HCT116 (cell line): ENCODE results near the gene POLR1B. TPM values are rescaled to one million over a fixed set of nuclear protein-coding genes. Genes with fewer than 3 reads are reported as not detected.

Experiments used
- ATAC-seq: fragments of 200-7000 bp; cut with Tn5 transposase; 2 replicates; pipeline ENCODE4 v1.9.1; 2020; ENCODE audit warnings: mild to moderate bottlenecking, moderate library complexity
- BruUV-seq: library from RNA; stranded (reverse); fragments of 400-500 nt; replicated peaks from 2 replicates; lab custom pipeline; 2021; lab: Mats Ljungman, UMichigan
- CTCF ChIA-PET: fragments of 300-600 bp; sonication (Branson Sonifier 250); formaldehyde crosslinking; loops from one replicate; lab custom pipeline; 2021; ENCODE audit warnings: antibody characterized with exemption; lab: Charles Lee
- POLR2A ChIA-PET: fragments of 300-600, 350-600 bp; sonication (Branson Sonifier 250); formaldehyde crosslinking; loops from one replicate; lab custom pipeline; 2021; ENCODE audit warnings: antibody characterized with exemption; lab: Charles Lee
- RAD21 ChIA-PET, 2 experiments: fragments of 300-600 bp; sonication (Branson Sonifier 250); formaldehyde crosslinking; loops; one replicate each; lab custom pipeline; 2023; ENCODE audit warnings: low total read pairs in 2 of 2; ENCODE audit not compliant: uncharacterized antibody in 2 of 2, unreplicated experiment in 2 of 2, low non-redundant PET in 1 of 2; lab: Charles Lee
- DNase-seq: peaks from one replicate; pipeline ENCODE4 v3.0.0-alpha.2; 2010; ENCODE audit warnings: low read depth, low spot score
- H2AFZ ChIP-seq: fragments of 200-600 bp; shearing (Covaris generic), sonication (generic); 2 replicates; pipeline ENCODE4 v1.6.1; 2017; ENCODE audit warnings: low read depth, mixed run types, mixed read lengths, antibody characterized with exemption, low read length; ENCODE audit not compliant: poor library complexity, severe bottlenecking
- H3K27ac ChIP-seq: 2 replicates; pipeline ENCODE4 v1.5.1; 2012; ENCODE audit warnings: low read depth, low read length
- H3K27me3 ChIP-seq: fragments of 200-600 bp; sonication (generic); 2 replicates; pipeline ENCODE4 v1.6.1; 2016; ENCODE audit warnings: mixed run types, low read length, mixed read lengths; ENCODE audit not compliant: insufficient read depth
- H3K36me3 ChIP-seq, 2 experiments: fragments of 200-500 bp in 1 of 2; fragments of 200-600 bp in 1 of 2; sonication (Bioruptor generic) in 1 of 2; sonication (generic) in 1 of 2; 2 replicates each; pipeline versions ENCODE4 v1.5.1 to v1.6.1; 2014 to 2016; ENCODE audit warnings: low read length in 2 of 2, inconsistent platforms in 1 of 2, mixed read lengths in 1 of 2, mixed run types in 1 of 2; ENCODE audit not compliant: insufficient read depth in 2 of 2, control insufficient read depth in 1 of 2
- H3K4me1 ChIP-seq, 2 experiments: fragments of 200-600 bp in 1 of 2; sonication (generic) in 1 of 2; 2 replicates each; pipeline versions ENCODE4 v1.5.1 to v1.6.1; 2012 to 2017; ENCODE audit warnings: low read length in 2 of 2, inconsistent platforms in 1 of 2, mild to moderate bottlenecking in 1 of 2, mixed read lengths in 1 of 2, mixed run types in 1 of 2, moderate library complexity in 1 of 2; ENCODE audit not compliant: insufficient read depth in 2 of 2, control insufficient read depth in 1 of 2
- H3K4me2 ChIP-seq: fragments of 200-600 bp; sonication (generic); 2 replicates; pipeline ENCODE4 v1.6.1; 2017; ENCODE audit warnings: mixed run types, low read length, mixed read lengths
- H3K4me3 ChIP-seq, 2 experiments: fragments of 200-600 bp in 1 of 2; sonication (generic) in 1 of 2; replicated peaks in 1 of 2; 2 replicates each; pipeline ENCODE4 v1.5.1; 2011 to 2016; ENCODE audit warnings: low read length in 2 of 2, control low read depth in 1 of 2, low read depth in 1 of 2, mild to moderate bottlenecking in 1 of 2, mixed read lengths in 1 of 2, mixed run types in 1 of 2
- H3K79me2 ChIP-seq: fragments of 200-600 bp; sonication (generic); 2 replicates; pipeline ENCODE4 v1.6.1; 2017; ENCODE audit warnings: mild to moderate bottlenecking, mixed run types, low read length, moderate library complexity, mixed read lengths; ENCODE audit not compliant: insufficient read depth
- H3K9ac ChIP-seq: fragments of 200-600 bp; sonication (generic); 2 replicates; pipeline ENCODE4 v1.6.1; 2016; ENCODE audit warnings: low read length, mixed read lengths
- H3K9me2 ChIP-seq: fragments of 200-600 bp; sonication (generic), shearing (Covaris generic); 2 replicates; pipeline ENCODE4 v1.6.1; 2017; ENCODE audit warnings: mixed run types, mild to moderate bottlenecking, moderate library complexity; ENCODE audit not compliant: insufficient read depth
- H3K9me3 ChIP-seq, 2 experiments: fragments of 200-500 bp in 1 of 2; fragments of 200-600 bp in 1 of 2; sonication (Bioruptor generic) in 1 of 2; sonication (generic) in 1 of 2; 2 replicates each; pipeline ENCODE4 v1.6.1; 2014 to 2017; ENCODE audit warnings: low read length in 2 of 2, mixed read lengths in 2 of 2, inconsistent platforms in 1 of 2, low read depth in 1 of 2, mild to moderate bottlenecking in 1 of 2, mixed run types in 1 of 2, moderate library complexity in 1 of 2; ENCODE audit not compliant: control insufficient read depth in 1 of 2, insufficient read depth in 1 of 2
- H4K20me1 ChIP-seq: fragments of 200-600 bp; sonication (generic), shearing (Covaris generic); 2 replicates; pipeline ENCODE4 v1.6.1; 2017; ENCODE audit warnings: mixed run types, mild to moderate bottlenecking, moderate library complexity; ENCODE audit not compliant: insufficient read depth
- CBX3 ChIP-seq: IDR thresholded peaks from 2 replicates; pipeline ENCODE4 v1.6.1; 2012; ENCODE audit warnings: low read depth
- FOSL1 ChIP-seq: IDR thresholded peaks from 2 replicates; pipeline ENCODE4 v1.6.1; 2012; ENCODE audit warnings: low read depth
- JUND ChIP-seq: IDR thresholded peaks from 2 replicates; pipeline ENCODE4 v1.6.1; 2012
- MAX ChIP-seq: IDR thresholded peaks from 2 replicates; pipeline ENCODE4 v1.6.1; 2012
- REST ChIP-seq: IDR thresholded peaks from 2 replicates; pipeline ENCODE4 v1.6.1; 2012; ENCODE audit warnings: low read depth
- YY1 ChIP-seq: IDR thresholded peaks from 2 replicates; pipeline ENCODE4 v1.6.1; 2011; ENCODE audit warnings: low read length, low read depth, moderate library complexity, mild to moderate bottlenecking; ENCODE audit not compliant: insufficient replicate concordance; ENCODE audit errors: extremely low read depth
- intact Hi-C: fragments of 100-400 bp; cut with micrococcal nuclease; formaldehyde crosslinking; loops from 2 replicates; pipeline ENCODE4 v1.10.0; 2022
- total RNA-seq: library from RNA; stranded (reverse); gene quantifications from one replicate; pipeline ENCODE4 v1.2.1, GENCODE V29; 2021; ENCODE audit not compliant: unreplicated experiment

The POLR1B gene
- total RNA-seq, 1 experiment from 2014 or later: 57.7 TPM

- ChIA-PET POLR2A (interaction anchor here (0.7 to 1.7 kb wide), 2 partner anchors 10 to 705 kb away, joined by 3 to 8 read pairs; no protein-coding TSS in a partner anchor), RAD21 (no interaction called here), CTCF (interaction anchor here (1.0 kb wide), 1 partner anchor 13 kb away, joined by 3 read pairs; no protein-coding TSS in a partner anchor)
- no peaks in the 10 kb centered on the region for H3K27me3 ChIP-seq
- H3K4me3 ChIP-seq: no peak overlapping the region
- no peak overlapping the region for H2AFZ ChIP-seq
- H4K20me1 ChIP-seq: no peaks in the 10 kb centered on the region
- ATAC-seq: peak; percentile 85
- peak overlapping the region; percentile 24; the same call in 1 of the 2 replicates for H3K27ac ChIP-seq
- peaks cover 23 to 33% of the 10 kb centered on the region in 2 experiments for H3K4me1 ChIP-seq
- peak overlapping the region; percentile 51 for H3K4me2 ChIP-seq
- BruUV-seq: TSS peak; percentile 16
- no peak for DNase-seq
- H3K9me3 ChIP-seq: no peaks in the 10 kb centered on the region
- H3K9me2 ChIP-seq: no peaks in the 10 kb centered on the region
- TF ChIP-seq REST: no peak
- TF ChIP-seq JUND: peak; percentile 55
- 0 out of 2 replicates have a peak, but pooled peaks have one; percentile 27 for TF ChIP-seq CBX3
- peak; percentile 41; the same call in 1 of the 2 replicates for TF ChIP-seq MAX
- no peak for TF ChIP-seq YY1
- peak; percentile 33; the same call in 1 of the 2 replicates for TF ChIP-seq FOSL1
- no peak overlapping the region for H3K9ac ChIP-seq
- H3K36me3 ChIP-seq: peaks cover 7 to 9% of the 10 kb centered on the region in 2 experiments; a peak in 2 of 4 replicates
- intact Hi-C loops: no loop called here
- peaks cover 30% of the 10 kb centered on the region for H3K79me2 ChIP-seq
Observed at GRCh38 chr2:112493858-112494648, 48.2 kb upstream of the POLR1B start.
